ENCODE measurements around the gene BIN1. TPM values are rescaled to one million over a fixed set of nuclear protein-coding genes. Genes with fewer than 3 reads are reported as not detected.
A peak's percentile ranks its signal among the peaks of the same experiment; 100 is the strongest.

Gene BIN1
- total RNA-seq, 4 donors from 2014 or later: 49.2 to 68.3 (median 64.2) TPM

GRCh38 chr2:127095367-127095641 is 11.7 kb downstream of the BIN1 start:
- Histone ChIP-seq H3K27me3 (no peaks in the 10 kb centered on the region), H3K9me3 (no peaks in the 10 kb centered on the region), H3K36me3 (no peaks in the 10 kb centered on the region), H3K27ac (peak overlapping the region; percentile 92 to 95 (median 95)), H3K4me1 (peaks cover 32 to 53% of the 10 kb centered on the region in 2 donors), H3K4me3 (replicated peaks in 1 of 3) (no peak overlapping the region)
- WGBS, 2 donors: 75 to 92% methylated on average over 2 of the region's 2 CpGs
- intact Hi-C loops (cut with DNase I): no loop called here
- TF ChIP-seq POLR2A (IDR thresholded peaks at IDR 0.05) (no peak), CTCF (IDR thresholded peaks at IDR 0.05) (no peak)
- DNase-seq: no peak

GRCh38 chr2:127094509-127095366 is 12.2 kb downstream of the BIN1 start:
- Histone ChIP-seq H3K4me3 (replicated peaks in 1 of 3) (no peak overlapping the region), H3K4me1 (peaks cover 32 to 53% of the 10 kb centered on the region in 2 donors), H3K36me3 (no peaks in the 10 kb centered on the region), H3K27ac (peak overlapping the region; percentile 92 to 95 (median 95)), H3K9me3 (no peaks in the 10 kb centered on the region), H3K27me3 (no peaks in the 10 kb centered on the region)
- DNase-seq: peak; percentile 97 to 98
- intact Hi-C loops (cut with DNase I): no loop called here
- TF ChIP-seq CTCF (IDR thresholded peaks at IDR 0.05) (no peak), POLR2A (IDR thresholded peaks at IDR 0.05) (peak in 1 of 2 donors; percentile 65)
- 25 to 32% methylated on average over 5 to 16 of the region's 17 CpGs for WGBS, 2 donors

GRCh38 chr2:127093648-127094210 is 13.2 kb downstream of the BIN1 start:
- Histone ChIP-seq H3K4me1 (peaks cover 32 to 53% of the 10 kb centered on the region in 2 donors), H3K9me3 (no peaks in the 10 kb centered on the region), H3K27me3 (no peaks in the 10 kb centered on the region), H3K36me3 (no peaks in the 10 kb centered on the region), H3K4me3 (replicated peaks in 1 of 3) (no peak overlapping the region), H3K27ac (peak overlapping the region; percentile 92 to 95 (median 95))
- no peak for DNase-seq
- TF ChIP-seq CTCF (IDR thresholded peaks at IDR 0.05) (no peak), POLR2A (IDR thresholded peaks at IDR 0.05) (no peak)
- intact Hi-C loops (cut with DNase I): no loop called here
- WGBS, 2 donors: 73 to 83% methylated on average over 15 of the region's 15 CpGs

- Histone ChIP-seq H3K27ac (peak overlapping the region; percentile 92 to 95 (median 95)), H3K4me1 (peaks cover 34 to 56% of the 10 kb centered on the region in 2 donors), H3K27me3 (no peaks in the 10 kb centered on the region), H3K4me3 (replicated peaks in 1 of 3) (no peak overlapping the region), H3K9me3 (no peaks in the 10 kb centered on the region), H3K36me3 (no peaks in the 10 kb centered on the region)
- intact Hi-C loops (cut with DNase I): no loop called here
- DNase-seq: no peak
- TF ChIP-seq CTCF (IDR thresholded peaks at IDR 0.05): no peak
- TF ChIP-seq POLR2A (IDR thresholded peaks at IDR 0.05): no peak
- 93 to 95% methylated on average over 4 to 5 of the region's 5 CpGs for WGBS, 2 donors
Measured at GRCh38 chr2:127092901-127093516, 13.9 kb downstream of the BIN1 start.

GRCh38 chr2:127092306-127092705 is 14.6 kb downstream of the BIN1 start:
- TF ChIP-seq CTCF (IDR thresholded peaks at IDR 0.05) (no peak), POLR2A (IDR thresholded peaks at IDR 0.05) (no peak)
- WGBS, 2 donors: 90 to 91% methylated on average over 1 to 2 of the region's 6 CpGs
- intact Hi-C loops (cut with DNase I): no loop called here
- H3K4me3 ChIP-seq (replicated peaks in 1 of 3): no peak overlapping the region
- peaks cover 41 to 59% of the 10 kb centered on the region in 2 donors for H3K4me1 ChIP-seq
- no peak for DNase-seq
- H3K27ac ChIP-seq: no peak overlapping the region
- H3K9me3 ChIP-seq: no peaks in the 10 kb centered on the region
- H3K36me3 ChIP-seq: no peaks in the 10 kb centered on the region
- no peaks in the 10 kb centered on the region for H3K27me3 ChIP-seq

Data from thyroid gland (tissue), 4 donors.